Panc1 (cell line): ENCODE results near the gene OPN3. TPM values are rescaled to one million over a fixed set of nuclear protein-coding genes. Genes with fewer than 3 reads are reported as not detected.

Experiments
- ATAC-seq: fragments of 200-7000 bp; cut with Tn5 transposase; 2 replicates; pipeline ENCODE4 v1.9.1; 2020; ENCODE audit warnings: mild to moderate bottlenecking, moderate library complexity
- BruUV-seq: library from RNA; stranded (reverse); fragments of 400-500 nt; replicated peaks from 2 replicates; lab custom pipeline; 2021; lab: Mats Ljungman, UMichigan
- CTCF ChIA-PET: fragments of 300-600 bp; sonication (Branson Sonifier 250); formaldehyde crosslinking; loops from one replicate; lab custom pipeline; 2022; ENCODE audit warnings: antibody characterized with exemption; lab: Charles Lee
- POLR2A ChIA-PET: fragments of 300-600 bp; sonication (Branson Sonifier 250); formaldehyde crosslinking; loops from one replicate; lab custom pipeline; 2022; ENCODE audit warnings: antibody characterized with exemption; lab: Charles Lee
- DNase-seq: peaks from one replicate; pipeline ENCODE4 v3.0.0-alpha.2; 2010; ENCODE audit warnings: low read depth, low spot score
- H3K27ac ChIP-seq: 2 replicates; pipeline ENCODE4 v1.5.1; 2011; ENCODE audit warnings: mild to moderate bottlenecking, low read length, inconsistent platforms
- H3K27me3 ChIP-seq: fragments of 200-500 bp; sonication (Bioruptor generic); 2 replicates; pipeline ENCODE4 v1.6.0; 2014; ENCODE audit warnings: low read length, inconsistent platforms; ENCODE audit not compliant: control insufficient read depth, insufficient read depth
- H3K36me3 ChIP-seq: fragments of 200-500 bp; sonication (Bioruptor generic); 2 replicates; pipeline ENCODE4 v1.5.1; 2014; ENCODE audit warnings: inconsistent platforms, mild to moderate bottlenecking, low read length, moderate library complexity; ENCODE audit not compliant: control insufficient read depth, insufficient read depth
- H3K4me1 ChIP-seq: 2 replicates; pipeline ENCODE4 v1.5.1; 2011; ENCODE audit warnings: inconsistent platforms, mild to moderate bottlenecking, low read length, moderate library complexity; ENCODE audit not compliant: control insufficient read depth, insufficient read depth
- H3K4me3 ChIP-seq, 2 experiments: 2 replicates each; pipeline ENCODE4 v1.5.1; 2011 to 2012; ENCODE audit warnings: low read depth in 2 of 2, low read length in 2 of 2, mild to moderate bottlenecking in 2 of 2, inconsistent platforms in 1 of 2, moderate library complexity in 1 of 2
- H3K9me3 ChIP-seq: fragments of 200-500 bp; sonication (Bioruptor generic); 2 replicates; pipeline ENCODE4 v1.5.1; 2014; ENCODE audit warnings: low read depth, mild to moderate bottlenecking, inconsistent platforms, low read length, moderate library complexity; ENCODE audit not compliant: control insufficient read depth, insufficient read depth
- CTCF ChIP-seq: fragments of 450-650 bp; IDR thresholded peaks from 2 replicates; pipeline ENCODE4 v1.5.1; 2017; ENCODE audit warnings: mild to moderate bottlenecking
- POLR2AphosphoS5 ChIP-seq: IDR thresholded peaks from 2 replicates; pipeline ENCODE4 v1.6.1; 2012; ENCODE audit warnings: mild to moderate bottlenecking, low read depth, low read length, moderate library complexity
- REST ChIP-seq, 2 experiments: IDR thresholded peaks; 2 replicates each; pipeline ENCODE4 v1.6.1; 2011 to 2012; ENCODE audit warnings: low read depth in 2 of 2, control low read depth in 1 of 2, low read length in 1 of 2, mild to moderate bottlenecking in 1 of 2, moderate library complexity in 1 of 2; ENCODE audit not compliant: insufficient read depth in 1 of 2
- SIN3A ChIP-seq: IDR thresholded peaks from 2 replicates; pipeline ENCODE4 v1.6.1; 2012; ENCODE audit warnings: low read depth, mild to moderate bottlenecking, low read length, moderate library complexity, borderline replicate concordance; ENCODE audit not compliant: insufficient read depth
- TCF7L2 ChIP-seq: IDR thresholded peaks from 2 replicates; pipeline ENCODE4 v1.6.1; 2011; ENCODE audit warnings: mild to moderate bottlenecking, low read depth, low read length, inconsistent platforms
- in situ Hi-C: cut with HindIII; loops from 2 replicates; pipeline ENCODE4 v1.10.0; 2016; ENCODE audit warnings: low sequenced_read_pairs, low pct_unique_long_range_greater_than_20kb
- intact Hi-C: fragments of 100-400 bp; cut with micrococcal nuclease; formaldehyde crosslinking; loops from one replicate; pipeline ENCODE4 v1.10.0; 2022; ENCODE audit not compliant: unreplicated experiment
- total RNA-seq: library from RNA; stranded (reverse); gene quantifications from one replicate; pipeline ENCODE4 v1.2.1, GENCODE V29; 2021; ENCODE audit not compliant: unreplicated experiment

The OPN3 gene
- total RNA-seq, 1 experiment from 2014 or later, result 34.0 TPM

DNA sequence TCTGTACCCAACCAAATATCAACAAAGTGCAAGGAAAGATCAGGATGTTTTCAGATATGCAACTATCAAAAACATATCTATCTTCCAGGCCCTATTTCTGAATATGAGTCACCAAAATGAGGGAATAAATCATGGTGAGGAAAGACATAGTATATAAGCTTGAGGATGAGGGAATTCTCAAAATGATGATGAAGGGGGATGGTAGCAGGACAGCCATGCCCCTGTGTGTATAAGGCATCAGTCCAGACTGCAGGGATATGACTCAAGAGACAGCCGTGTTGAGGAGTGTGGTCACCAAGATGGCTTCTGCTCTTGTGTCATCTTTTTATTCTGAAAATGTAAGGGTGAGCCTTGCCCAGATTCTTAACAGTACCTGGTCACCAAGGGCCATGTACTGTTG, 7.5 kb upstream of the OPN3 start:
- ChIA-PET CTCF (no interaction called here), POLR2A (no interaction called here)
- H3K27ac ChIP-seq, result no peak overlapping the region
- no peak overlapping the region for H3K4me3 ChIP-seq
- no TSS peak for BruUV-seq
- DNase-seq (no peak), ATAC-seq (no peak)
- no peaks in the 10 kb centered on the region for H3K36me3 ChIP-seq
- no peaks in the 10 kb centered on the region for H3K27me3 ChIP-seq
- intact Hi-C loops (no loop called here), in situ Hi-C loops (no loop called here)
- no peaks in the 10 kb centered on the region for H3K9me3 ChIP-seq
- H3K4me1 ChIP-seq, result no peaks in the 10 kb centered on the region
- TF ChIP-seq POLR2AphosphoS5 (no peak), CTCF (no peak), REST (IDR thresholded peaks at IDR 0.05; ENCODE audit: insufficient read depth in 1 of 2, low read depth in 2 of 2, low read length in 1 of 2) (no peak), TCF7L2 (no peak), SIN3A (no peak)

GRCh38 chr1:241646201-241646600, 6.0 kb upstream of the OPN3 start:
- intact Hi-C loops, result no loop called here
- peaks cover 4% of the 10 kb centered on the region; the same call in 1 of the 2 replicates for H3K9me3 ChIP-seq
- no peak overlapping the region for H3K4me3 ChIP-seq
- no peaks in the 10 kb centered on the region for H3K27me3 ChIP-seq
- no peak for ATAC-seq
- POLR2A ChIA-PET, result no interaction called here
- TF ChIP-seq REST (IDR thresholded peaks at IDR 0.05; ENCODE audit: insufficient read depth in 1 of 2, low read depth in 2 of 2, low read length in 1 of 2), result no peak
- no peak for TF ChIP-seq CTCF
- no peak for TF ChIP-seq SIN3A
- TF ChIP-seq POLR2AphosphoS5, result no peak
- no peak for TF ChIP-seq TCF7L2
- BruUV-seq, result no TSS peak
- 0 out of 2 replicates have a peak, but pooled peaks cover under 1% of the 10 kb centered on the region for H3K4me1 ChIP-seq
- CTCF ChIA-PET, result no interaction called here
- H3K36me3 ChIP-seq, result no peaks in the 10 kb centered on the region
- H3K27ac ChIP-seq, result no peak overlapping the region
- in situ Hi-C loops, result no loop called here
- DNase-seq, result no peak
